HEK293 (cell line): ENCODE measurements around the gene FHAD1.

Experiments used
- CTCF ChIA-PET: fragments of 350-600 bp; formaldehyde crosslinking; extraction: SDS; loops from one replicate; lab custom pipeline; 2021; ENCODE audit warnings: antibody characterized with exemption; lab: Yijun Ruan, JAX
- POLR2A ChIA-PET: fragments of 300-600 bp; formaldehyde crosslinking; extraction: SDS; loops from one replicate; lab custom pipeline; 2020; ENCODE audit warnings: antibody characterized with exemption, inconsistent platforms; lab: Yijun Ruan, JAX
- H3K27ac ChIP-seq: fragments of 200-500 bp; sonication (Bioruptor generic); 2 replicates; pipeline ENCODE4 v1.5.1; 2014; ENCODE audit warnings: low read depth, low read length, control low read depth, inconsistent platforms; ENCODE audit errors: extremely low read depth
- H3K36me3 ChIP-seq, 2 experiments: fragments of 200-500 bp in 1 of 2; sonication (Bioruptor generic) in 1 of 2; 1 replicate in 1 of 2; 2 replicates in 1 of 2; pipeline ENCODE4 v1.5.1; 2014 to 2017; ENCODE audit warnings: inconsistent platforms in 2 of 2, low read length in 2 of 2; ENCODE audit not compliant: control insufficient read depth in 2 of 2, insufficient read depth in 1 of 2
- H3K4me1 ChIP-seq: fragments of 200-500 bp; sonication (Bioruptor generic); 2 replicates; pipeline ENCODE4 v1.5.1; 2014; ENCODE audit warnings: mild to moderate bottlenecking, low read length, inconsistent platforms; ENCODE audit not compliant: control insufficient read depth, insufficient read depth
- H3K4me3 ChIP-seq: 2 replicates; pipeline ENCODE4 v1.5.1; 2011; ENCODE audit warnings: low read depth, mild to moderate bottlenecking, control low read depth, low read length, moderate library complexity
- H3K9me3 ChIP-seq: fragments of 200-500 bp; sonication (Bioruptor generic); 2 replicates; pipeline ENCODE4 v1.5.1; 2014; ENCODE audit warnings: low read depth, low read length, inconsistent platforms; ENCODE audit not compliant: control insufficient read depth, insufficient read depth
- FEZF1 ChIP-seq: fragments of 450-650 bp; formaldehyde crosslinking; IDR thresholded peaks from 2 replicates; pipeline ENCODE4 v1.5.1; 2016; ENCODE audit warnings: missing biosample characterization, missing genetic modification characterization
- KLF8 ChIP-seq: fragments of 450-650 bp; formaldehyde crosslinking; IDR thresholded peaks from 2 replicates; pipeline ENCODE4 v1.5.1; 2016; ENCODE audit warnings: missing biosample characterization, missing genetic modification characterization
- SETDB1 ChIP-seq: IDR thresholded peaks from one replicate; pipeline ENCODE4 v1.6.1; 2017; ENCODE audit warnings: mild to moderate bottlenecking, low read length, moderate library complexity, mixed read lengths; ENCODE audit not compliant: insufficient read length
- TRIM28 ChIP-seq: IDR thresholded peaks from 2 replicates; pipeline ENCODE4 v1.6.1; 2011; ENCODE audit warnings: low read length, control low read depth, borderline replicate concordance
- ZBTB20 ChIP-seq: fragments of 450-650 bp; formaldehyde crosslinking; IDR thresholded peaks from 2 replicates; pipeline ENCODE4 v1.5.1; 2016; ENCODE audit warnings: missing biosample characterization, missing genetic modification characterization
- ZNF133 ChIP-seq: fragments of 450-650 bp; formaldehyde crosslinking; IDR thresholded peaks from 2 replicates; pipeline ENCODE4 v1.5.1; 2016; ENCODE audit warnings: missing biosample characterization, missing genetic modification characterization
- ZNF140 ChIP-seq: fragments of 450-650 bp; formaldehyde crosslinking; IDR thresholded peaks from 2 replicates; pipeline ENCODE4 v1.5.1; 2016; ENCODE audit warnings: missing biosample characterization, missing genetic modification characterization
- ZNF221 ChIP-seq: fragments of 450-650 bp; formaldehyde crosslinking; IDR thresholded peaks from 2 replicates; pipeline ENCODE4 v1.5.1; 2017; ENCODE audit warnings: missing biosample characterization, missing genetic modification characterization, borderline replicate concordance
- ZNF24 ChIP-seq: fragments of 450-650 bp; formaldehyde crosslinking; IDR thresholded peaks from 2 replicates; pipeline ENCODE4 v1.5.1; 2016; ENCODE audit warnings: missing biosample characterization, missing genetic modification characterization
- ZNF48 ChIP-seq: fragments of 450-650 bp; formaldehyde crosslinking; IDR thresholded peaks from 2 replicates; pipeline ENCODE4 v1.5.1; 2016; ENCODE audit warnings: missing biosample characterization, missing genetic modification characterization
- ZNF626 ChIP-seq: fragments of 450-650 bp; sonication (Bioruptor Pico); formaldehyde crosslinking; IDR thresholded peaks from 2 replicates; pipeline ENCODE4 v1.5.1; 2018; ENCODE audit warnings: missing biosample characterization, missing genetic modification characterization, inconsistent platforms
- ZSCAN16 ChIP-seq: fragments of 450-650 bp; formaldehyde crosslinking; IDR thresholded peaks from 2 replicates; pipeline ENCODE4 v1.5.1; 2016; ENCODE audit warnings: missing biosample characterization, missing genetic modification characterization
- TF ChIP-seq, protein P1 (sequence below): fragments of 450-650 bp; formaldehyde crosslinking; conservative IDR thresholded peaks from 2 replicates; pipeline ENCODE4 v1.5.1; 2016; ENCODE audit warnings: low read depth, missing biosample characterization, missing genetic modification characterization
- TF ChIP-seq, protein P2 (sequence below): fragments of 450-650 bp; formaldehyde crosslinking; IDR thresholded peaks from 2 replicates; pipeline ENCODE4 v1.5.1; 2016; ENCODE audit warnings: missing biosample characterization, missing genetic modification characterization
- TF ChIP-seq, protein P3 (sequence below): IDR thresholded peaks from 2 replicates; pipeline ENCODE4 v1.6.1; 2011; ENCODE audit warnings: mild to moderate bottlenecking, low read depth, low read length, borderline replicate concordance
- TF ChIP-seq, protein P4 (sequence below): fragments of 450-650 bp; formaldehyde crosslinking; IDR thresholded peaks from 2 replicates; pipeline ENCODE4 v1.5.1; 2016; ENCODE audit warnings: missing biosample characterization, missing genetic modification characterization

The FHAD1 gene

DNA sequence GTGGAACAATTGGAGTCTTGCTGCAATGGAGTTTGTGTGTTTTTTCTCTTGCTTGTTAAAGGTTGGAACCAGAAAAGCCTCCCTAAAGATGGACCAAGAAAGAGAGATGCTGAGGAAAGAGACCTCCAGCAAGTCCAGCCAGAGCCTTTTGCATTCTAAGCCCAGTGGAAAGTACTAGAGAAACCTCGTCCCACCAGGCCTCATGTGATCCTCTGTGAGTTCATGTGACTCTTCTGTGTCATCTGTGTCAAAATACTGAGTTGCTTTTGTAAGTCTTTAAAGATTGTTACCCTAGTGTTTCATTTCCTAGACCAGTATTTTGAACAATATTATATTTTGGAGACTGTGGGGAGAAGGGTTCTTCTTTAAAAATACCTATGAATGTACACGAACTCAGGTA is 150.2 kb downstream of the FHAD1 start:
- TF ChIP-seq ZNF221 (tag by site-specific recombination) = no peak
- no peak for TF ChIP-seq ZNF24 (tag by site-specific recombination)
- TF ChIP-seq, protein P1, sequence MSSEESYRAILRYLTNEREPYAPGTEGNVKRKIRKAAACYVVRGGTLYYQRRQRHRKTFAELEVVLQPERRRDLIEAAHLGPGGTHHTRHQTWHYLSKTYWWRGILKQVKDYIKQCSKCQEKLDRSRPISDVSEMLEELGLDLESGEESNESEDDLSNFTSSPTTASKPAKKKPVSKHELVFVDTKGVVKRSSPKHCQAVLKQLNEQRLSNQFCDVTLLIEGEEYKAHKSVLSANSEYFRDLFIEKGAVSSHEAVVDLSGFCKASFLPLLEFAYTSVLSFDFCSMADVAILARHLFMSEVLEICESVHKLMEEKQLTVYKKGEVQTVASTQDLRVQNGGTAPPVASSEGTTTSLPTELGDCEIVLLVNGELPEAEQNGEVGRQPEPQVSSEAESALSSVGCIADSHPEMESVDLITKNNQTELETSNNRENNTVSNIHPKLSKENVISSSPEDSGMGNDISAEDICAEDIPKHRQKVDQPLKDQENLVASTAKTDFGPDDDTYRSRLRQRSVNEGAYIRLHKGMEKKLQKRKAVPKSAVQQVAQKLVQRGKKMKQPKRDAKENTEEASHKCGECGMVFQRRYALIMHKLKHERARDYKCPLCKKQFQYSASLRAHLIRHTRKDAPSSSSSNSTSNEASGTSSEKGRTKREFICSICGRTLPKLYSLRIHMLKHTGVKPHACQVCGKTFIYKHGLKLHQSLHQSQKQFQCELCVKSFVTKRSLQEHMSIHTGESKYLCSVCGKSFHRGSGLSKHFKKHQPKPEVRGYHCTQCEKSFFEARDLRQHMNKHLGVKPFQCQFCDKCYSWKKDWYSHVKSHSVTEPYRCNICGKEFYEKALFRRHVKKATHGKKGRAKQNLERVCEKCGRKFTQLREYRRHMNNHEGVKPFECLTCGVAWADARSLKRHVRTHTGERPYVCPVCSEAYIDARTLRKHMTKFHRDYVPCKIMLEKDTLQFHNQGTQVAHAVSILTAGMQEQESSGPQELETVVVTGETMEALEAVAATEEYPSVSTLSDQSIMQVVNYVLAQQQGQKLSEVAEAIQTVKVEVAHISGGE (tag by site-specific recombination) = no peak
- Histone ChIP-seq H3K4me1 (no peaks in the 10 kb centered on the region), H3K9me3 (no peaks in the 10 kb centered on the region), H3K4me3 (no peak overlapping the region), H3K27ac (no peak overlapping the region), H3K36me3 (no peaks in the 10 kb centered on the region)
- POLR2A ChIA-PET = no interaction called here
- CTCF ChIA-PET = no interaction called here

DNA sequence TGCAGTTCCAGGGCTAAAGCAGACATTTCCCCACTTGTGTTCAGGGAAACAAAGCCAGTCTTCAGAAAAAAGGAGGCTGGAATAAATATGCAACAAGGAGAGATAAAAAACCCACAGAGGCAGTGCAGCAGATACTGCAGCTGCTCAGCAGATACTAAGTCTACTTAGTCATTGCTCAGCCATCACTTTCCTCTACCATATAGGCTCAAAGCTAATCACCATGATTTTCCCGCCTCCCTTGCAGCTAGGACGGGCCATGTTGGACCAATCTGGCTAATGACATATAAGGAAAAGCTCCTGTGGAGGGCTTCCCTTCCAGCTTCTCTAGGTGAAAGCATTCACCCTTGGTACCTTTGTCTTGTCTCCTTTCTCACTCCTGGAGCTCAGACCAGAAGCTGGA is 152.7 kb downstream of the FHAD1 start:
- POLR2A ChIA-PET = no interaction called here
- H3K27ac ChIP-seq = no peak overlapping the region
- TF ChIP-seq, protein P2, sequence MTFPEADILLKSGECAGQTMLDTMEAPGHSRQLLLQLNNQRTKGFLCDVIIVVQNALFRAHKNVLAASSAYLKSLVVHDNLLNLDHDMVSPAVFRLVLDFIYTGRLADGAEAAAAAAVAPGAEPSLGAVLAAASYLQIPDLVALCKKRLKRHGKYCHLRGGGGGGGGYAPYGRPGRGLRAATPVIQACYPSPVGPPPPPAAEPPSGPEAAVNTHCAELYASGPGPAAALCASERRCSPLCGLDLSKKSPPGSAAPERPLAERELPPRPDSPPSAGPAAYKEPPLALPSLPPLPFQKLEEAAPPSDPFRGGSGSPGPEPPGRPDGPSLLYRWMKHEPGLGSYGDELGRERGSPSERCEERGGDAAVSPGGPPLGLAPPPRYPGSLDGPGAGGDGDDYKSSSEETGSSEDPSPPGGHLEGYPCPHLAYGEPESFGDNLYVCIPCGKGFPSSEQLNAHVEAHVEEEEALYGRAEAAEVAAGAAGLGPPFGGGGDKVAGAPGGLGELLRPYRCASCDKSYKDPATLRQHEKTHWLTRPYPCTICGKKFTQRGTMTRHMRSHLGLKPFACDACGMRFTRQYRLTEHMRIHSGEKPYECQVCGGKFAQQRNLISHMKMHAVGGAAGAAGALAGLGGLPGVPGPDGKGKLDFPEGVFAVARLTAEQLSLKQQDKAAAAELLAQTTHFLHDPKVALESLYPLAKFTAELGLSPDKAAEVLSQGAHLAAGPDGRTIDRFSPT (tag by site-specific recombination) = no peak
- peak; percentile 72; the same call in 1 of the 2 replicates for TF ChIP-seq ZNF626
- no peak for TF ChIP-seq ZBTB20
- peak; percentile 86 for TF ChIP-seq SETDB1
- peak; percentile 21; the same call in 1 of the 2 replicates for TF ChIP-seq ZNF133 (tag by site-specific recombination)
- TF ChIP-seq, protein P3, sequence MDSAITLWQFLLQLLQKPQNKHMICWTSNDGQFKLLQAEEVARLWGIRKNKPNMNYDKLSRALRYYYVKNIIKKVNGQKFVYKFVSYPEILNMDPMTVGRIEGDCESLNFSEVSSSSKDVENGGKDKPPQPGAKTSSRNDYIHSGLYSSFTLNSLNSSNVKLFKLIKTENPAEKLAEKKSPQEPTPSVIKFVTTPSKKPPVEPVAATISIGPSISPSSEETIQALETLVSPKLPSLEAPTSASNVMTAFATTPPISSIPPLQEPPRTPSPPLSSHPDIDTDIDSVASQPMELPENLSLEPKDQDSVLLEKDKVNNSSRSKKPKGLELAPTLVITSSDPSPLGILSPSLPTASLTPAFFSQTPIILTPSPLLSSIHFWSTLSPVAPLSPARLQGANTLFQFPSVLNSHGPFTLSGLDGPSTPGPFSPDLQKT = no peak
- no peak for TF ChIP-seq ZSCAN16 (tag by site-specific recombination)
- TF ChIP-seq, protein P4, sequence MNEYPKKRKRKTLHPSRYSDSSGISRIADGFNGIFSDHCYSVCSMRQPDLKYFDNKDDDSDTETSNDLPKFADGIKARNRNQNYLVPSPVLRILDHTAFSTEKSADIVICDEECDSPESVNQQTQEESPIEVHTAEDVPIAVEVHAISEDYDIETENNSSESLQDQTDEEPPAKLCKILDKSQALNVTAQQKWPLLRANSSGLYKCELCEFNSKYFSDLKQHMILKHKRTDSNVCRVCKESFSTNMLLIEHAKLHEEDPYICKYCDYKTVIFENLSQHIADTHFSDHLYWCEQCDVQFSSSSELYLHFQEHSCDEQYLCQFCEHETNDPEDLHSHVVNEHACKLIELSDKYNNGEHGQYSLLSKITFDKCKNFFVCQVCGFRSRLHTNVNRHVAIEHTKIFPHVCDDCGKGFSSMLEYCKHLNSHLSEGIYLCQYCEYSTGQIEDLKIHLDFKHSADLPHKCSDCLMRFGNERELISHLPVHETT = no peak
- TF ChIP-seq TRIM28 = peak; percentile 79; the same call in 1 of the 2 replicates
- TF ChIP-seq FEZF1 (tag by site-specific recombination) = no peak
- TF ChIP-seq ZNF48 (tag by site-specific recombination) = no peak
- no peak for TF ChIP-seq ZNF140 (tag by site-specific recombination)
- no peak for TF ChIP-seq KLF8
- no peaks in the 10 kb centered on the region for H3K4me1 ChIP-seq
- no peaks in the 10 kb centered on the region for H3K36me3 ChIP-seq
- H3K9me3 ChIP-seq = no peaks in the 10 kb centered on the region
- H3K4me3 ChIP-seq = no peak overlapping the region
- CTCF ChIA-PET = interaction anchor here (0.6 to 1.0 kb wide), 4 partner anchors 9 to 1571 kb away, joined by 3 read pairs; no protein-coding TSS in a partner anchor
